GM10248 (cell line): ENCODE measurements around the gene SH3BGR.
"Not testable (repeated sequence)": the region's sequence is repeated elsewhere in the genome, so short reads cannot be mapped to it uniquely, and the experiment has no call there.

Experiments
- CTCF ChIA-PET: fragments of 300-600 bp; sonication (Branson Sonifier 250); formaldehyde crosslinking; extraction: SDS; loops from one replicate; lab custom pipeline; 2021; ENCODE audit warnings: antibody characterized with exemption; lab: Yijun Ruan, JAX
- POLR2A ChIA-PET: fragments of 350-650 bp; sonication (Branson Sonifier 250); formaldehyde crosslinking; extraction: SDS; loops from one replicate; lab custom pipeline; 2020; ENCODE audit warnings: antibody characterized with exemption; lab: Yijun Ruan, JAX
- DNase-seq: peaks from one replicate; pipeline ENCODE4 v3.0.0; 2012; ENCODE audit errors: extremely low spot score
- TF ChIP-seq, protein P1 (sequence below): IDR thresholded peaks from 2 replicates; pipeline ENCODE4 v1.5.1; 2012; ENCODE audit warnings: mild to moderate bottlenecking, low read depth; ENCODE audit errors: extremely low read depth, missing control alignments, control extremely low read depth

The SH3BGR gene

DNA sequence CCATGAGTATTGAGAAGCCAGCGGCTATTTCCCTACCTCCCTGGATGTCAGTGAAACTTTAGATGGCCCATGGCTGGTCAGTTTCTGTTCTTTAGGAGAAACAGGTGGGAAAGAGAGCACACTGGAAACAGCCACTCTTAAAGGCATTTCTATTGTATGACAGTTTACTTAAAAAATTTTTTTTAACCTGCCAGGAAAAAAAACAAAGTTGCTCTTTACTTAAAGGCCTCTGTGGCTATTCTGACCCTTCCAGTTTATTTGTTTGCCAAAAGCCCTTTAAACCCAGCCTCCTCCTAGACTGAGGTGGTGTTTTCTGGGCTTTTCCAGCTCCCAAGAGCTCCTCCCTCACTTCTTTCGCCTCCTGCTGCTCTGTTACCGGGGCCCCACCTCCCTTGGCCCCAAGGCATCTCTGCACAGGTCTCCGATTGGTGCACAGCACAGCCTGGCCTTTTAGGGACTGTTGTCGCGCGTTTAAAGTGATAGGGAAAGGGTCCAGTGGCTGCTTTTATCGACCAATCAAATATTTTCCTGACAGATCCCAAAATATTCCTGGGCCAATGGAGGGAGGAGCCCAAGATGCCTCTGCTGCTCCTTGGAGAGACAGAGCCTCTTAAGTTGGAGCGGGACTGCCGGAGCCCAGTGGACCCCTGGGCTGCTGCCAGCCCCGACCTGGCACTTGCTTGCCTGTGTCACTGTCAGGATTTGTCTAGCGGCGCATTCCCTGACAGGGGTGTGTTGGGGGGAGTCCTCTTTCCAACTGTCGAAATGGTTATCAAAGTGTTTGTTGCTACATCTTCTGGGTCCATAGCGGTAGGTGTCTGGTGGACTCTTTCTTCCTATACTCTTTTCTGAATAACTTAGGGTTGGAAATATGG lies at the start of gene SH3BGR:
Gene SH3BGR, plus strand, starts transcription at position 639 of the 875 bp plus-strand sequence. Its CDS starts 127 bp downstream, at position 766.
- POLR2A ChIA-PET = no interaction called here
- DNase-seq = no peak
- TF ChIP-seq, protein P1, sequence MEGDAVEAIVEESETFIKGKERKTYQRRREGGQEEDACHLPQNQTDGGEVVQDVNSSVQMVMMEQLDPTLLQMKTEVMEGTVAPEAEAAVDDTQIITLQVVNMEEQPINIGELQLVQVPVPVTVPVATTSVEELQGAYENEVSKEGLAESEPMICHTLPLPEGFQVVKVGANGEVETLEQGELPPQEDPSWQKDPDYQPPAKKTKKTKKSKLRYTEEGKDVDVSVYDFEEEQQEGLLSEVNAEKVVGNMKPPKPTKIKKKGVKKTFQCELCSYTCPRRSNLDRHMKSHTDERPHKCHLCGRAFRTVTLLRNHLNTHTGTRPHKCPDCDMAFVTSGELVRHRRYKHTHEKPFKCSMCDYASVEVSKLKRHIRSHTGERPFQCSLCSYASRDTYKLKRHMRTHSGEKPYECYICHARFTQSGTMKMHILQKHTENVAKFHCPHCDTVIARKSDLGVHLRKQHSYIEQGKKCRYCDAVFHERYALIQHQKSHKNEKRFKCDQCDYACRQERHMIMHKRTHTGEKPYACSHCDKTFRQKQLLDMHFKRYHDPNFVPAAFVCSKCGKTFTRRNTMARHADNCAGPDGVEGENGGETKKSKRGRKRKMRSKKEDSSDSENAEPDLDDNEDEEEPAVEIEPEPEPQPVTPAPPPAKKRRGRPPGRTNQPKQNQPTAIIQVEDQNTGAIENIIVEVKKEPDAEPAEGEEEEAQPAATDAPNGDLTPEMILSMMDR = no peak
- CTCF ChIA-PET = no interaction called here

DNA sequence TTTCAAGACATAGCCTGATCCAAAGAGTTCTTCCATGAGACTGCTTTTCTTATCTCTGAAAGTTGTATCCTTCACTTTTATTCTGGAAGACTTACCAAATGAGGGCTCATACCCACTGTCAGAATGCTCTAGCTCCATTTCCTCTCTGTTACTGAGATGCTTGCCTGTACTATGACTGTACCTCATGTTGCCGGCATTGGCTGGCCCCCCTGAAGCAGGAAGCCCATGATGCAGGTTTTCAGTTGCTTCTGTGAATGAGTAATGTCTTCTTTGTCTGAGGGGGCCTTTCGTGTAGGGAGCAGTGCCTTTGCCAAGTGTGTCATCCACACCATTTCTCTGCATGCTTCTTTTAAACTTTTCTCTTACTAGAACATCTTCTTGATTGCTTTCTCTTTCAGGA lies 45.7 kb upstream of the SH3BGR start:
- CTCF ChIA-PET = no interaction called here
- DNase-seq = no peak
- POLR2A ChIA-PET = no interaction called here
- TF ChIP-seq, protein P1 = no peak

DNA sequence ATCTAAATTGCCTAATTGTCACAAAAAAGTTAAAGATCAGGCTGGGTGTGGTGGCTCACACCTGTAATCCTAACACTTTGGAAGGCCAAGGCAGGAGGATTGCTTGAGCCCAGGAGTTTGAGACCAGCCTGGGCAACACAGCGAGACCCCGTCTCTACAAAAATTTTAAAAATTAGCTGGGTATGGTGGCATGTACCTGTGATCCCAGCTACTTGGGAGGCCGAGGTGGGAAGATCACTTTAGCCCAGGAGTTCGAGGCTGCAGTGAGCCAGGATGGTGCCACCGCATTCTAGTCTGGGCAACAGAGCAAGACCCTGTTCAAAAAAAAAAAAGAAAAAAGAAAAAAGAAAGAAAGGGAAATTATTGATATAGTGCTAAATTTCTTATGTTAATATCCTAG lies 32.6 kb upstream of the SH3BGR start:
- POLR2A ChIA-PET, DNase-seq: not testable (repeated sequence)
- CTCF ChIA-PET = interaction anchor here (6.2 kb wide), 1 partner anchor 22 kb away, joined by 35 read pairs; no protein-coding TSS in a partner anchor

DNA sequence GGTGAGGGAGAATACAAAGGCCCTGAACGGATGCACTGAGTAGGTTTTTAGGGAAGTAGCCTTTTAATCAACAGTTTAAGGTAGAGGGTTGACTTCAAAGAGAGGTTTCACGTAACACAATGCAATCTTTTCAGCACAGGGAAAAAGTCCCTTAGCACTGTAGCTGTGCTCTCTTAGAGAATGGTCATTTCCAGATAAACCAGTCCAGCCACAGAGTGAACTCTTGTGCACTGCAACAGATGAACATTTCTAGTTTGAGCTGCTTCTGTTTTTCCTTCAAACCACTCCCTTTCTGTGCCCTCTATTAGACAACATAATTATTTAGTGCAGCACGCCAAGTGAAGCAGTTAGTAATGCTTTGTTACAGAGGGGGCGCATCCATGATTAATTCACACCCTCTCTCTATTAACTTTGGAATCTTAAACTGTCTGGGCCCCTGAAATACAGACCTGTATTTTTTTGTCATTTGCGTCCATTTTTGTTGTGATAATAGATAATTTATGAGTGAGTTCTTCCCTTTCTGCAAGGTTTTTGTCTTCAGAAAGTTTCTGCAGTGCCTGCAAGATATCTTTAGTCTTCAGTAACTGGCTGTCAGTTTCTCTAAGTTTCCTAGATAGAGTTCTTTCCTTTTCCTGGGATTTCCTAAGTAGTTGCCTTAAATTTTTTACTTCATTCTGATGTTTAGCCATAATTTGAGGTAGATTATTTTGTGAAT lies 29.1 kb upstream of the SH3BGR start:
- DNase-seq = peak; percentile 34
- CTCF ChIA-PET = interaction anchor here (0.6 to 6.2 kb wide), 5 partner anchors 11 to 47 kb away, joined by 3 to 35 read pairs (median 3); no protein-coding TSS in a partner anchor
- POLR2A ChIA-PET = no interaction called here
- TF ChIP-seq, protein P1 = no peak

DNA sequence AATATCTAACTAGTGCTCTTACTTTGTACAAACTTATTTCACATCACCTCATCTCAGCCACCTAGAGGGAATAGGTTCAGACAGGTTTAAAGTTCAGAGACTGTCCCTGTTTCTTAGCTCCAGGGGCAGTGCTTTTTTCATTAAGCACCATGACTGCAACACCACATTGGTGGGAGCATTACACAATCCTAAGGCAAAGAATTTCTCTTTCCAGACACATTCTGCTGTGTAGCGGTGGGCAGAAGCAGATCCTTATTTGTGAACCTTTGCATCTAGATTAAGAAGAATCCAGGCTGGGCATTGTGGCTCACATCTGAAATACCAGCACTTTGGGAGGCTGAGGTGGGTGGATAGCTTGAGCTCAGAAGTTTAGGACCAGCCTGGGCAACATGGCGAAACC lies 22.3 kb upstream of the SH3BGR start:
- DNase-seq = no peak
- POLR2A ChIA-PET = no interaction called here
- TF ChIP-seq, protein P1 = no peak
- CTCF ChIA-PET = interaction anchor here (1.3 kb wide), 1 partner anchor 12 kb away, joined by 6 read pairs; no protein-coding TSS in a partner anchor

DNA sequence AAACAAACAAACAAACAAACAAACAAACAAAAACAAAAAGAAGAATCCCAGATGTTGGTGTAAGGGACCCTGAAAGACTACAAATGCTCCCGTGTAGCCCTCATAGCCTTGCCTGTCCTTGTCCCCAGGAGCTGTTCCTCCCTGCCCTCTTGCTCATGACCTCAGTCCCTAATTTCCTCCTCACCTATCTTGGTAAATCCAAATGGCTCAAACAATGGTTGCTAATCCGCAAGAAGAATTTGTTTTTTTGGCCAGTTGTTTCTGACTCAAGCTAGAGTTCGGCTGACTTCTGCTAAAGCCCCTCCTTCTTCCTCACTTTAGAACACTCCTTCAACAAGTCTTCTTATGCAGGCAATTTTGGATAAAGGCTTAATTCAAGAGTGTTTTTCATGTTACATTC lies 21.8 kb upstream of the SH3BGR start:
- TF ChIP-seq, protein P1 = no peak
- CTCF ChIA-PET = interaction anchor here (1.3 kb wide), 1 partner anchor 11 kb away, joined by 6 read pairs; no protein-coding TSS in a partner anchor
- DNase-seq = no peak
- POLR2A ChIA-PET = no interaction called here
